Neural progenitor cell (in vitro differentiated cells): ENCODE results near the gene TINCR. TPM values are rescaled to one million over a fixed set of nuclear protein-coding genes. Genes with fewer than 3 reads are reported as not detected.
A peak's percentile ranks its signal among the peaks of the same experiment; 100 is the strongest.

Experiments
- DNase-seq: peaks from one replicate; pipeline ENCODE4 v3.0.0-alpha.2; 2016; ENCODE audit warnings: low spot score
- H2AFZ ChIP-seq: fragments of 200-600 bp; sonication (generic); replicated peaks from 2 replicates; pipeline ENCODE4 v1.6.1; 2016; ENCODE audit warnings: antibody characterized with exemption
- H3F3A ChIP-seq: fragments of 200-600 bp; sonication (generic); 2 replicates; pipeline ENCODE4 v1.6.1; 2016; ENCODE audit warnings: antibody characterized with exemption, low read depth
- H3K27ac ChIP-seq: fragments of 200-600 bp; sonication (generic); 2 replicates; pipeline ENCODE4 v1.5.1; 2016; ENCODE audit warnings: mild to moderate bottlenecking
- H3K27me3 ChIP-seq: fragments of 200-600 bp; sonication (generic); 2 replicates; pipeline ENCODE4 v1.6.1; 2016; ENCODE audit warnings: mild to moderate bottlenecking, moderate library complexity
- H3K36me3 ChIP-seq: fragments of 200-600 bp; sonication (generic); 2 replicates; pipeline ENCODE4 v1.5.1; 2016
- H3K4me1 ChIP-seq: fragments of 200-600 bp; sonication (generic); 2 replicates; pipeline ENCODE4 v1.6.1; 2016; ENCODE audit warnings: mixed run types
- H3K4me2 ChIP-seq: fragments of 200-600 bp; sonication (generic); 2 replicates; pipeline ENCODE4 v1.6.1; 2016
- H3K4me3 ChIP-seq: fragments of 200-600 bp; sonication (generic); 2 replicates; pipeline ENCODE4 v1.5.1; 2016
- H3K79me2 ChIP-seq: fragments of 200-600 bp; sonication (generic); 2 replicates; pipeline ENCODE4 v1.6.1; 2016; ENCODE audit warnings: low read depth
- H3K9ac ChIP-seq: fragments of 200-600 bp; sonication (generic); 2 replicates; pipeline ENCODE4 v1.6.1; 2016
- H3K9me3 ChIP-seq: fragments of 200-600 bp; sonication (generic); 2 replicates; pipeline ENCODE4 v1.5.1; 2016; ENCODE audit warnings: low read depth
- H4K20me1 ChIP-seq: fragments of 200-600 bp; sonication (generic); 2 replicates; pipeline ENCODE4 v1.6.1; 2016; ENCODE audit warnings: low read depth
- H3K27ac Mint-ChIP-seq: 3 replicates; pipeline ENCODE4 v1.8.0; 2021; ENCODE audit warnings: mixed read lengths
- H3K27me3 Mint-ChIP-seq: 2 replicates; pipeline ENCODE4 v1.8.0; 2022; ENCODE audit warnings: low read depth, mild to moderate bottlenecking, inconsistent platforms, moderate library complexity, mixed read lengths; ENCODE audit not compliant: insufficient read depth
- H3K36me3 Mint-ChIP-seq: 3 replicates; pipeline ENCODE4 v1.8.0; 2021; ENCODE audit warnings: mixed read lengths
- H3K4me1 Mint-ChIP-seq: 3 replicates; pipeline ENCODE4 v1.8.0; 2021; ENCODE audit warnings: mixed read lengths
- H3K4me3 Mint-ChIP-seq: 3 replicates; pipeline ENCODE4 v1.8.0; 2021; ENCODE audit warnings: mild to moderate bottlenecking, moderate library complexity, mixed read lengths
- H3K9me3 Mint-ChIP-seq: 3 replicates; pipeline ENCODE4 v1.8.0; 2020; ENCODE audit warnings: mixed read lengths
- CTCF ChIP-seq: fragments of 200-600 bp; sonication (generic); IDR thresholded peaks from 2 replicates; pipeline ENCODE4 v1.5.1; 2017; ENCODE audit warnings: antibody characterized with exemption, mild to moderate bottlenecking
- EZH2 ChIP-seq: fragments of 200-600 bp; sonication (generic); IDR thresholded peaks from 2 replicates; pipeline ENCODE4 v1.6.1; 2017; ENCODE audit warnings: antibody characterized with exemption, mild to moderate bottlenecking, moderate library complexity
- EZH2phosphoT487 ChIP-seq: fragments of 200-600 bp; sonication (generic); IDR thresholded peaks from 2 replicates; pipeline ENCODE4 v1.6.1; 2017; ENCODE audit warnings: antibody characterized with exemption
- total RNA-seq: library from RNA; depleted of rRNA; stranded (reverse); fragments of >200 nt; gene quantifications from 2 replicates; pipeline ENCODE4 v1.2.3, GENCODE V29; 2015; ENCODE audit warnings: low replicate concordance

Gene TINCR
- total RNA-seq, 1 donor from 2014 or later, result 1.8 TPM

DNA sequence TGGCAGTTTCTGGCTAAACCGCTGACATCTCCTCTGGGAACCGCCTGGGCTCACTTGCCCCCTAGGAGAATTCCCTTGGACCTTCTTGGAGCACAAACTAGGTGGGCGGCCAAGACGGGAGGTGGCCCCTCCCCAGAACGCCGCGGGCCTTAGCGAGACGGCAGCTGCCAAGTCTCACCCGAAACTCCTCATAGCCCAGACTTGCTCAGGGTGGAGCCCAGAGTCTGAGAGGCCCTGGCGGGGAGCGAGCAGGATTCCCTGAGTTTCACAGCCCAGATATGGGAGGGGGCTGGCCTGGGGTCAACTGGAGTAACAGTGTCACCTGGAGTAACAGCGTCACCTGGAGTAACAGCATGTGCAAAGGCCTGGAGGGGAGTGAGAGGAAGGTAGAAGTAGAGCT lies 10.1 kb downstream of the TINCR start:
- Histone ChIP-seq H3K9ac (no peak overlapping the region), H3K27me3 (no peaks in the 10 kb centered on the region), H3K4me2 (no peak overlapping the region), H3K79me2 (no peaks in the 10 kb centered on the region), H4K20me1 (no peaks in the 10 kb centered on the region), H3K4me1 (peaks cover 14% of the 10 kb centered on the region), H3K36me3 (no peaks in the 10 kb centered on the region), H3K4me3 (no peak overlapping the region), H2AFZ (no peak overlapping the region), H3K9me3 (no peaks in the 10 kb centered on the region), H3F3A (peaks cover 14% of the 10 kb centered on the region), H3K27ac (no peak overlapping the region)
- H3K27me3 Mint-ChIP-seq, result peaks cover 6% of the 10 kb centered on the region
- no peaks in the 10 kb centered on the region for H3K36me3 Mint-ChIP-seq
- no peak overlapping the region for H3K4me3 Mint-ChIP-seq
- no peak for DNase-seq
- peaks cover 9% of the 10 kb centered on the region for H3K9me3 Mint-ChIP-seq
- H3K27ac Mint-ChIP-seq, result peak overlapping the region; percentile 84
- H3K4me1 Mint-ChIP-seq, result peaks cover 29% of the 10 kb centered on the region
- TF ChIP-seq EZH2phosphoT487, result no peak

GRCh38 chr19:5554828-5555227 lies 12.9 kb downstream of the TINCR start:
- no peak overlapping the region for H3K4me2 ChIP-seq
- no peak overlapping the region for H2AFZ ChIP-seq
- H3K9ac ChIP-seq, result no peak overlapping the region
- no peak for TF ChIP-seq EZH2phosphoT487
- no peak for TF ChIP-seq EZH2
- no peak for TF ChIP-seq CTCF
- H3K4me3 Mint-ChIP-seq, result no peak overlapping the region
- H3K4me1 Mint-ChIP-seq, result peaks cover 36% of the 10 kb centered on the region
- no peaks in the 10 kb centered on the region for H3K36me3 ChIP-seq
- no peak overlapping the region for H3K27ac Mint-ChIP-seq
- H3K79me2 ChIP-seq, result no peaks in the 10 kb centered on the region
- H3K27me3 ChIP-seq, result no peaks in the 10 kb centered on the region
- H3K9me3 Mint-ChIP-seq, result no peaks in the 10 kb centered on the region
- H3F3A ChIP-seq, result peaks cover 8% of the 10 kb centered on the region
- H3K27ac ChIP-seq, result no peak overlapping the region
- H3K4me1 ChIP-seq, result peaks cover 4% of the 10 kb centered on the region
- H4K20me1 ChIP-seq, result no peaks in the 10 kb centered on the region
- no peak for DNase-seq
- H3K4me3 ChIP-seq, result no peak overlapping the region
- H3K27me3 Mint-ChIP-seq, result peaks cover 7% of the 10 kb centered on the region
- no peaks in the 10 kb centered on the region for H3K9me3 ChIP-seq
- H3K36me3 Mint-ChIP-seq, result no peaks in the 10 kb centered on the region

DNA sequence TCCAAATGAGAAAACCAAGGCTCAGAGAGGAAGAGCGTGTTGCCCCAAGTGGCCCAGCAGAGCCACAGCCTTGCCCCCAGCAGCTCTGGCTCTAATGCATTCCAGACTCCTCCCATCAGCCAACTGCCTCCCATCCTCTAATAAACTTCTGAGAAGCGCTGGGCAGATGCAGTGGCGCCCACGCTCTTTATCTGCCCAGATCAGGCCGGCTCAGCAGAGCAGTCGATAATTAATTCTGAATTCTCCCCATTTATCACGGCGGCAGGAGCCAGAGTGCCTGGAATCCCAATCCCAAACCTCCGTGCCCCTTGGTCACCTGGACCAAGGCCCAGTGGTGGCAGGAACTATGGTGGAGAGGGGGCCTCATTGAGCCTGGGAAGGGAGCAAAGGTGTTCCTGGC lies 13.9 kb downstream of the TINCR start:
- no peaks in the 10 kb centered on the region for H3K27me3 ChIP-seq
- Mint-ChIP-seq H3K36me3 (no peaks in the 10 kb centered on the region), H3K27ac (peak overlapping the region; percentile 36), H3K4me3 (no peak overlapping the region), H3K9me3 (no peaks in the 10 kb centered on the region), H3K4me1 (peaks cover 38% of the 10 kb centered on the region), H3K27me3 (peaks cover 11% of the 10 kb centered on the region)
- no peak overlapping the region for H3K4me2 ChIP-seq
- no peak overlapping the region for H3K27ac ChIP-seq
- H2AFZ ChIP-seq, result no peak overlapping the region
- no peak for DNase-seq
- H4K20me1 ChIP-seq, result no peaks in the 10 kb centered on the region
- no peaks in the 10 kb centered on the region for H3K4me1 ChIP-seq
- H3K79me2 ChIP-seq, result no peaks in the 10 kb centered on the region
- no peaks in the 10 kb centered on the region for H3K9me3 ChIP-seq
- TF ChIP-seq CTCF, result no peak
- no peak for TF ChIP-seq EZH2
- no peak for TF ChIP-seq EZH2phosphoT487
- no peak overlapping the region for H3K4me3 ChIP-seq
- no peaks in the 10 kb centered on the region for H3K36me3 ChIP-seq
- no peak overlapping the region for H3K9ac ChIP-seq
- peaks cover 8% of the 10 kb centered on the region for H3F3A ChIP-seq

DNA sequence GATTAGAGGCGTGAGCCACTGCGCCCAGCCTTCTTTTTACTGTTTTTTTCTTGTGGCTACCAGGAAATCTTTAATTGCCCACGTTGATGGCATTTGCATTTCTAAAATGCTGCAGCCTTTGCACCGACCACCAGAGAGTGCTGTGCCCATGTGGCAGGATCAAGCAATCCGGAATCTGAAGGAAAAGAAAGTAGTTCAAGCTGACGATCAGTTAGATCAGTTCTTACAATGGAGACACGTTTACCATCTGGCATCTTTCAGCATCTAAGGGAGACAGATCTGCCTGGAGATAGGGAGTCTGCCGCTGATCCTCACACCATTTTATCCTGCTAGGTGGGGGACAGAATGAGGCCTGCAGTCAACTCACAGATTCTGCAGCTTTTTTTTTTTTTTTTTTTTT lies 19.9 kb downstream of the TINCR start:
- H3K9me3 Mint-ChIP-seq, result no peaks in the 10 kb centered on the region
- H3K27me3 Mint-ChIP-seq, result peaks cover 14% of the 10 kb centered on the region
- Histone ChIP-seq H3K79me2 (no peaks in the 10 kb centered on the region), H3K4me1 (no peaks in the 10 kb centered on the region), H3K4me3 (no peak overlapping the region), H3F3A (no peaks in the 10 kb centered on the region), H3K27me3 (no peaks in the 10 kb centered on the region), H3K36me3 (no peaks in the 10 kb centered on the region), H3K9ac (no peak overlapping the region), H3K4me2 (no peak overlapping the region), H3K9me3 (no peaks in the 10 kb centered on the region), H3K27ac (no peak overlapping the region), H4K20me1 (no peaks in the 10 kb centered on the region), H2AFZ (no peak overlapping the region)
- H3K36me3 Mint-ChIP-seq, result no peaks in the 10 kb centered on the region
- TF ChIP-seq EZH2phosphoT487 (no peak), CTCF (peak; percentile 72)
- H3K4me3 Mint-ChIP-seq, result no peak overlapping the region
- peak overlapping the region; percentile 43 for H3K27ac Mint-ChIP-seq
- peak; percentile 53 for DNase-seq
- peaks cover 35% of the 10 kb centered on the region for H3K4me1 Mint-ChIP-seq
